PC-9 (cell line): ENCODE measurements around the gene ACOXL. TPM values are rescaled to one million over a fixed set of nuclear protein-coding genes. Genes with fewer than 3 reads are reported as not detected.

Experiments used
- BruUV-seq: library from RNA; stranded (reverse); fragments of 400-500 nt; replicated peaks from 2 replicates; lab custom pipeline; 2021; lab: Mats Ljungman, UMichigan
- CTCF ChIA-PET: fragments of 300-600 bp; sonication (Branson Sonifier 250); formaldehyde crosslinking; loops from one replicate; lab custom pipeline; 2022; ENCODE audit warnings: antibody characterized with exemption; lab: Charles Lee
- POLR2A ChIA-PET: fragments of 300-600 bp; sonication (Branson Sonifier 250); formaldehyde crosslinking; loops from one replicate; lab custom pipeline; 2022; ENCODE audit warnings: antibody characterized with exemption; ENCODE audit not compliant: unreplicated experiment; lab: Charles Lee
- DNase-seq, 2 experiments: peaks; one replicate each; pipeline versions ENCODE4 v3.0.0 to v3.0.0-alpha.2; 2015 to 2022; ENCODE audit warnings: mixed read lengths in 1 of 2
- H2AFZ ChIP-seq: fragments of 200-600 bp; sonication (generic); 2 replicates; pipeline ENCODE4 v1.8.1; 2017; ENCODE audit warnings: antibody characterized with exemption
- H3F3A ChIP-seq: fragments of 200-600 bp; sonication (generic); 2 replicates; pipeline ENCODE4 v1.8.1; 2017; ENCODE audit warnings: antibody characterized with exemption, mild to moderate bottlenecking, low read depth; ENCODE audit not compliant: insufficient read depth
- H3K27ac ChIP-seq: fragments of 200-600 bp; sonication (generic); 2 replicates; pipeline ENCODE4 v1.6.1; 2016; ENCODE audit warnings: mixed run types
- H3K27me3 ChIP-seq: fragments of 200-600 bp; sonication (generic); 2 replicates; pipeline ENCODE4 v1.6.1; 2016; ENCODE audit warnings: low read depth, mixed run types; ENCODE audit not compliant: insufficient read depth
- H3K36me3 ChIP-seq: fragments of 200-600 bp; sonication (generic); 2 replicates; pipeline ENCODE4 v1.6.1; 2016; ENCODE audit warnings: low read depth, mixed run types
- H3K4me1 ChIP-seq: fragments of 200-600 bp; sonication (generic); replicated peaks from 2 replicates; pipeline ENCODE4 v1.6.1; 2016; ENCODE audit warnings: mixed run types; ENCODE audit not compliant: insufficient read depth
- H3K4me2 ChIP-seq: fragments of 200-600 bp; sonication (generic); 2 replicates; pipeline ENCODE4 v1.6.1; 2017; ENCODE audit warnings: mixed run types
- H3K4me3 ChIP-seq: fragments of 200-600 bp; sonication (generic); 2 replicates; pipeline ENCODE4 v1.6.1; 2016; ENCODE audit warnings: mixed run types
- H3K79me2 ChIP-seq: fragments of 200-600 bp; sonication (generic); 2 replicates; pipeline ENCODE4 v1.6.1; 2017; ENCODE audit warnings: low read depth, mixed run types
- H3K9me2 ChIP-seq: fragments of 200-600 bp; sonication (generic); 2 replicates; pipeline ENCODE4 v1.8.1; 2017; ENCODE audit warnings: mild to moderate bottlenecking; ENCODE audit not compliant: insufficient read depth
- H3K9me3 ChIP-seq: fragments of 200-600 bp; sonication (generic); 2 replicates; pipeline ENCODE4 v1.8.1; 2016; ENCODE audit warnings: low read depth; ENCODE audit not compliant: insufficient read depth
- H4K20me1 ChIP-seq: fragments of 200-600 bp; sonication (generic); 2 replicates; pipeline ENCODE4 v1.8.1; 2017; ENCODE audit not compliant: insufficient read depth
- EZH2 ChIP-seq: fragments of 200-600 bp; sonication (generic); IDR thresholded peaks from 2 replicates; pipeline ENCODE4 v1.8.0; 2017; ENCODE audit warnings: antibody characterized with exemption, low read depth
- intact Hi-C: fragments of 100-400 bp; cut with micrococcal nuclease; formaldehyde crosslinking; loops from one replicate; pipeline ENCODE4 v1.10.0; 2022; ENCODE audit not compliant: unreplicated experiment
- total RNA-seq: library from RNA; stranded (reverse); gene quantifications from 2 replicates; pipeline ENCODE4 v1.2.3, GENCODE V29; 2021
- TF ChIP-seq, protein P1 (sequence below): fragments of 200-600 bp; sonication (generic); conservative IDR thresholded peaks from 2 replicates; pipeline ENCODE4 v1.6.1; 2017; ENCODE audit warnings: mixed run types, antibody characterized with exemption, mild to moderate bottlenecking, moderate library complexity

Gene ACOXL
- total RNA-seq, 1 experiment from 2014 or later, result 10.7 TPM

- intact Hi-C loops, result no loop called here
- Histone ChIP-seq H3K4me3 (no peak overlapping the region), H3K9me3 (no peaks in the 10 kb centered on the region), H3K4me2 (no peak overlapping the region), H3K9me2 (no peaks in the 10 kb centered on the region), H3K27ac (no peak overlapping the region), H4K20me1 (no peaks in the 10 kb centered on the region), H3K27me3 (no peaks in the 10 kb centered on the region), H3K79me2 (no peaks in the 10 kb centered on the region), H2AFZ (no peak overlapping the region), H3F3A (no peaks in the 10 kb centered on the region), H3K36me3 (0 out of 2 replicates have a peak, but pooled peaks cover 3% of the 10 kb centered on the region), H3K4me1 (no peaks in the 10 kb centered on the region)
- TF ChIP-seq EZH2, result no peak
- TF ChIP-seq, protein P1, sequence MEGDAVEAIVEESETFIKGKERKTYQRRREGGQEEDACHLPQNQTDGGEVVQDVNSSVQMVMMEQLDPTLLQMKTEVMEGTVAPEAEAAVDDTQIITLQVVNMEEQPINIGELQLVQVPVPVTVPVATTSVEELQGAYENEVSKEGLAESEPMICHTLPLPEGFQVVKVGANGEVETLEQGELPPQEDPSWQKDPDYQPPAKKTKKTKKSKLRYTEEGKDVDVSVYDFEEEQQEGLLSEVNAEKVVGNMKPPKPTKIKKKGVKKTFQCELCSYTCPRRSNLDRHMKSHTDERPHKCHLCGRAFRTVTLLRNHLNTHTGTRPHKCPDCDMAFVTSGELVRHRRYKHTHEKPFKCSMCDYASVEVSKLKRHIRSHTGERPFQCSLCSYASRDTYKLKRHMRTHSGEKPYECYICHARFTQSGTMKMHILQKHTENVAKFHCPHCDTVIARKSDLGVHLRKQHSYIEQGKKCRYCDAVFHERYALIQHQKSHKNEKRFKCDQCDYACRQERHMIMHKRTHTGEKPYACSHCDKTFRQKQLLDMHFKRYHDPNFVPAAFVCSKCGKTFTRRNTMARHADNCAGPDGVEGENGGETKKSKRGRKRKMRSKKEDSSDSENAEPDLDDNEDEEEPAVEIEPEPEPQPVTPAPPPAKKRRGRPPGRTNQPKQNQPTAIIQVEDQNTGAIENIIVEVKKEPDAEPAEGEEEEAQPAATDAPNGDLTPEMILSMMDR, result no peak
- BruUV-seq, result no TSS peak
- CTCF ChIA-PET, result no interaction called here
- DNase-seq, result no peak
- POLR2A ChIA-PET, result no interaction called here
Measured at GRCh38 chr2:110813896-110814295, 81.5 kb downstream of the ACOXL start.

- TF ChIP-seq, protein P1, result no peak
- no peak for TF ChIP-seq EZH2
- no TSS peak for BruUV-seq
Measured at GRCh38 chr2:110815938-110816337, 83.6 kb downstream of the ACOXL start.

DNA sequence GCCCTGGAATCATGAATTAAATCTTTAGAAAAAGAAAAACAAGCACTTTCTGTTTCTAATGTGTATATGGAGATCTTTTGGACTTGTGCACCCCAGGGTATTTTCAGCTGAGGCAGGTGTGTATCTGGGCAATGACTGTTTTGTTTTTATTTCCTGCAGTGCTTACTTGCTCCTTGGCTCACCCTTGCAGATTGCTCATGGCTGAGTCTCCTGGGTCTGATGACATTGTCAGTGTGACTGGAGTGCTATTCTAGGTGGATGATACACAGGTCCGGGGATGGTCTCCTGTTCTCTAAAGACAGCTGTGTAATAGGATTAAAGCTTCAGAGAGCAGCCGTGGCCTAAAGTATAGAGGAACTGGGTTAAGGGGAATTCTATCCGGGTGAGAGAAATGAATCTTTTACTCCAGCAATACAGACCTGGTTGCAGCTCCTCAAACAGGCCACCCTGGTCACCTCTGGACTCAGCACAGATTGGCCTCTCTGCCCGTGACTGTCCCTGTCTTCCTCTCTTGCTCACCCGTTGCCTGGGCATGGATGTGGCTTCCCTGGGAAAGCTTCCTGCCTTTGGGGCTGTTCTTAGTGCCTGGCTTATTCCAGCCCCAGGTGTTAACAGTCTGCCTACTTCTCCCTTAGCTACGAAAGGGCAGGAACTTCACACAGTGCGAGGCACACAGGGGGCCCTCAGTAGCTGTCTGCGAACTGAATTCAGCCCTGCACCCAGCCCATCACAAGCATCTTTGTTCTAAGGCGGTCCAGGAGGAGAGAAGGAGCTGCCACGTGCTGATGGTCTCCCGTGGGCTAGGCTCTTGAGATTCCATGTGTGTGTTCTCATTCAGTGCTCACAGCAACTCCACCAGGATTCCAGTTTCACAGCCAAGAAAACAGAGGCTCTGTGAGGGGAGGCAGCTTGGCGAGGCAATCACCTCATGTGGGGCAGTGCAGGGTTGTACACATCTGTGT, 84.3 kb downstream of the ACOXL start:
- intact Hi-C loops, result no loop called here
- H3K36me3 ChIP-seq, result 0 out of 2 replicates have a peak, but pooled peaks cover 3% of the 10 kb centered on the region
- H3K4me1 ChIP-seq, result no peaks in the 10 kb centered on the region
- no peak overlapping the region for H3K27ac ChIP-seq
- no peaks in the 10 kb centered on the region for H3K79me2 ChIP-seq
- H3K27me3 ChIP-seq, result no peaks in the 10 kb centered on the region
- POLR2A ChIA-PET, result no interaction called here
- BruUV-seq, result no TSS peak
- no peaks in the 10 kb centered on the region for H3K9me2 ChIP-seq
- TF ChIP-seq, protein P1, result no peak
- no peak for TF ChIP-seq EZH2
- CTCF ChIA-PET, result interaction anchor here (0.5 to 0.6 kb wide), 2 partner anchors 367 to 573 kb away, joined by 3 to 8 read pairs; no protein-coding TSS in a partner anchor
- no peak overlapping the region for H3K4me2 ChIP-seq
- H4K20me1 ChIP-seq, result no peaks in the 10 kb centered on the region
- DNase-seq, result no peak
- H2AFZ ChIP-seq, result no peak overlapping the region
- no peaks in the 10 kb centered on the region for H3K9me3 ChIP-seq
- H3F3A ChIP-seq, result no peaks in the 10 kb centered on the region
- H3K4me3 ChIP-seq, result no peak overlapping the region

More at GRCh38 chr2:110815938-110816337, 83.6 kb downstream of the ACOXL start:
- H3K9me2 ChIP-seq, result no peaks in the 10 kb centered on the region
- H3F3A ChIP-seq, result no peaks in the 10 kb centered on the region
- ChIA-PET CTCF (no interaction called here), POLR2A (no interaction called here)
- H3K27ac ChIP-seq, result no peak overlapping the region
- H4K20me1 ChIP-seq, result no peaks in the 10 kb centered on the region
- no peak overlapping the region for H2AFZ ChIP-seq
- H3K4me1 ChIP-seq, result no peaks in the 10 kb centered on the region
- no peak overlapping the region for H3K4me2 ChIP-seq
- intact Hi-C loops, result no loop called here
- no peaks in the 10 kb centered on the region for H3K27me3 ChIP-seq
- 0 out of 2 replicates have a peak, but pooled peaks cover 3% of the 10 kb centered on the region for H3K36me3 ChIP-seq
- no peak for DNase-seq
- no peaks in the 10 kb centered on the region for H3K79me2 ChIP-seq
- no peaks in the 10 kb centered on the region for H3K9me3 ChIP-seq
- H3K4me3 ChIP-seq, result no peak overlapping the region
